Measurements from ENCODE around the gene SYNGR2. TPM values are rescaled to one million over a fixed set of nuclear protein-coding genes. Genes with fewer than 3 reads are reported as not detected.

Gene SYNGR2
- total and polyA plus RNA-seq, 8 donors: 28.6 to 219 (median 56.6) TPM

- 92 to 99% (median 96%) methylated on average over 13 of the region's 13 CpGs for WGBS, 5 donors
- DNase-seq: no peak
- Histone ChIP-seq H3K9me3 (no peaks in the 10 kb centered on the region), H3K4me1 (peaks cover 6 to 42% (median 19%) of the 10 kb centered on the region in 4 donors), H3K36me3 (peaks cover 4 to 72% (median 47%) of the 10 kb centered on the region in 4 donors), H3K27me3 (no peaks in the 10 kb centered on the region), H3K27ac (no peak overlapping the region), H3K4me3 (no peak overlapping the region)
- intact Hi-C loops (cut with DNase I; ENCODE audit: low total_unique reads): no loop called here
- TF ChIP-seq CTCF (IDR thresholded peaks at IDR 0.05) (no peak), POLR2A (IDR thresholded peaks at IDR 0.05) (no peak), EP300 (IDR thresholded peaks at IDR 0.05) (no peak), POLR2AphosphoS5 (IDR thresholded peaks at IDR 0.05) (no peak)
These were observed 47.8 kb upstream of the SYNGR2 start for GRCh38 chr17:78120537-78120936.

GRCh38 chr17:78120971-78121800, 47.2 kb upstream of the SYNGR2 start:
- Histone ChIP-seq H3K27ac (peak overlapping the region in 2 of 5 donors; percentile 19 to 26), H3K4me3 (no peak overlapping the region), H3K27me3 (no peaks in the 10 kb centered on the region), H3K4me1 (peaks cover 13 to 48% (median 26%) of the 10 kb centered on the region in 4 donors), H3K9me3 (no peaks in the 10 kb centered on the region), H3K36me3 (peaks cover 4 to 78% (median 47%) of the 10 kb centered on the region in 4 donors)
- no peak for TF ChIP-seq POLR2AphosphoS5 (IDR thresholded peaks at IDR 0.05)
- TF ChIP-seq EP300 (IDR thresholded peaks at IDR 0.05): no peak
- TF ChIP-seq CTCF (IDR thresholded peaks at IDR 0.05): no peak
- TF ChIP-seq POLR2A (IDR thresholded peaks at IDR 0.05): no peak
- 70 to 86% (median 79%) methylated on average over 25 to 35 of the region's 35 CpGs for WGBS, 5 donors
- no peak for DNase-seq
- intact Hi-C loops (cut with DNase I; ENCODE audit: low total_unique reads): no loop called here

DNA sequence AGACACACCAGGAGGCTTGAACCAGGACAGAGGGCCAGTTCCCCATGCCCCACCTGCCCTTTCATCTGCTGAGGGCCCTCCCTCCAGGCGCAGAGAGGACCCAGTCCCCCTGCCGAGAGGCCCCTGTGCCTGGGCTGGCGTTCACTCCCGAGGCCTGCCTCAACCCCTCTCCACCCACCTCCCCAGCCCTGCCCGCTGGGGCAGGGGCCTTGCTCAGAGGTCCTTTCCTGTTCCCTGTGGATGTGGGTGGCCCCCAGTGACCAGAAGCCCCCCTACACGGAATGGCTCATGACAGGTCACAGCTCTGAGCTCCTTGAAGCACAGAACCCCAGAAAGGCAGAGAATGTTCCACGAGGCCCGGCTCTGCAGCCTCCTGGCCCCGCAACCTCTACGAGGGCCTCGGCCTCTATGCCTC, 46.6 kb upstream of the SYNGR2 start:
- Histone ChIP-seq H3K9me3 (no peaks in the 10 kb centered on the region), H3K27ac (peak overlapping the region in 3 of 5 donors; percentile 19 to 32 (median 26)), H3K4me1 (peaks cover 19 to 54% (median 32%) of the 10 kb centered on the region in 4 donors), H3K27me3 (no peaks in the 10 kb centered on the region), H3K36me3 (peaks cover 4 to 79% (median 47%) of the 10 kb centered on the region in 4 donors), H3K4me3 (no peak overlapping the region)
- intact Hi-C loops (cut with DNase I; ENCODE audit: low total_unique reads): no loop called here
- DNase-seq: no peak
- 70 to 90% (median 73%) methylated on average over 6 to 11 of the region's 11 CpGs for WGBS, 5 donors
- TF ChIP-seq EP300 (IDR thresholded peaks at IDR 0.05) (no peak), POLR2AphosphoS5 (IDR thresholded peaks at IDR 0.05) (no peak), CTCF (IDR thresholded peaks at IDR 0.05) (no peak), POLR2A (IDR thresholded peaks at IDR 0.05) (no peak)

GRCh38 chr17:78122216-78122930, 46.0 kb upstream of the SYNGR2 start:
- TF ChIP-seq POLR2A (IDR thresholded peaks at IDR 0.05) (no peak), EP300 (IDR thresholded peaks at IDR 0.05) (no peak), CTCF (IDR thresholded peaks at IDR 0.05) (no peak), POLR2AphosphoS5 (IDR thresholded peaks at IDR 0.05) (no peak)
- Histone ChIP-seq H3K27ac (peak overlapping the region in 2 of 5 donors; percentile 26 to 32), H3K9me3 (no peaks in the 10 kb centered on the region), H3K36me3 (peaks cover 4 to 79% (median 47%) of the 10 kb centered on the region in 4 donors), H3K4me3 (no peak overlapping the region), H3K27me3 (peaks cover 0 to under 1% (median 0%) of the 10 kb centered on the region in 3 donors), H3K4me1 (peaks cover 25 to 54% (median 35%) of the 10 kb centered on the region in 4 donors)
- 78 to 91% (median 83%) methylated on average over 14 to 23 of the region's 23 CpGs for WGBS, 5 donors
- DNase-seq: no peak
- intact Hi-C loops (cut with DNase I; ENCODE audit: low total_unique reads): no loop called here

Data from stomach (tissue), 9 donors.